GM12801 (cell line): ENCODE data around the gene TRMT61B.

ENCODE experiments used
- CTCF ChIP-seq: IDR thresholded peaks from one replicate; pipeline ENCODE4 v1.5.1; 2011; ENCODE audit warnings: control low read depth; ENCODE audit not compliant: insufficient read length; ENCODE audit errors: extremely low read depth

The TRMT61B gene

GRCh38 chr2:28802975-28803429 lies 67.1 kb downstream of the TRMT61B start:
- TF ChIP-seq CTCF, result no peak

DNA sequence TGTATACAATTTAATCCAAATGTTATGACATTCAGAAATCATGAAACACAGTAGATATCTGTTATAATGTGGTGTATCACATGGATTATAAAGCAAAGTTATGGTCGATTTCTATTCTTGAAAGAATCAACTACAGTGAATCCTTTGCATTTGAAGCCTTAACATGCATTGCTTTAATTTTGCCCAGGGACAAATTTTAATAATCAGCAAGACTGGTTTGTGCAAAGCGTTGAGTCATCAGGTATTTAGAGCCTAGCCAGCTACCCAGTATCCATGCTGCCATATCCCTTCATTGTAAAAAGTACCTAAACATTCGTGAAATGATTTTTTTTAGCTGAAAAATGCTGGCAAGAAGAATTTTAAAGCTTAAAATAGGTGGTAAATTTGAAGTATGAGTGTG lies 68.4 kb downstream of the TRMT61B start:
- no peak for TF ChIP-seq CTCF
